Vagina (tissue), 2 donors: ENCODE data around the gene TFF1. TPM values are rescaled to one million over a fixed set of nuclear protein-coding genes. Genes with fewer than 3 reads are reported as not detected.
A peak's percentile ranks its signal among the peaks of the same experiment; 100 is the strongest.

Experiments used
- DNase-seq, 2 donors: peaks; one replicate each; pipeline ENCODE4 v3.0.0-alpha.2; 2017; ENCODE audit errors: extremely low spot score in 2 of 2
- H3K27ac ChIP-seq: fragments of 200-600 bp; sonication (generic); one replicate; pipeline ENCODE4 v1.5.1; 2019
- H3K27me3 ChIP-seq: fragments of 200-600 bp; sonication (generic); one replicate; pipeline ENCODE4 v1.5.1; 2019
- H3K36me3 ChIP-seq, 2 donors: fragments of 200-600 bp; sonication (generic); one replicate each; pipeline ENCODE4 v1.5.1; 2017 to 2019
- H3K4me1 ChIP-seq: fragments of 200-600 bp; sonication (generic); one replicate; pipeline ENCODE4 v1.5.1; 2019
- H3K4me3 ChIP-seq, 2 donors: fragments of 200-600 bp; sonication (generic); 1 replicate in 1 of 2; 2 replicates in 1 of 2; pipeline ENCODE4 v1.5.1; 2016 to 2019
- H3K9me3 ChIP-seq: fragments of 200-600 bp; sonication (generic); one replicate; pipeline ENCODE4 v1.5.1; 2019
- POLR2A ChIP-seq, 2 donors: fragments of 450-650 bp; IDR thresholded peaks; one replicate each; pipeline ENCODE4 v1.6.1; 2017; ENCODE audit warnings: antibody characterized with exemption in 2 of 2, mild to moderate bottlenecking in 2 of 2, moderate library complexity in 2 of 2
- POLR2AphosphoS5 ChIP-seq, 2 donors: sonication (generic); formaldehyde crosslinking; IDR thresholded peaks; one replicate each; pipeline ENCODE4 v1.9.0; 2017; ENCODE audit warnings: antibody characterized with exemption in 2 of 2, mild to moderate bottlenecking in 2 of 2, low read depth in 1 of 2; ENCODE audit not compliant: insufficient read depth in 1 of 2
- intact Hi-C: fragments of 100-400 bp; cut with DNase I; formaldehyde crosslinking; loops from one replicate; pipeline ENCODE4 v1.15.1; 2023
- total RNA-seq: library from RNA; depleted of rRNA; stranded (reverse); fragments of >200 nt; gene quantifications from one replicate; pipeline ENCODE4 v1.2.3, GENCODE V29; 2016
- TF ChIP-seq, protein P1 (sequence below), 3 experiments: fragments of 450-650 bp in 2 of 3; fragments of 200-600 bp in 1 of 3; sonication (generic) in 1 of 3; IDR thresholded peaks; one replicate each; pipeline ENCODE4 v1.5.1; 2017 to 2019; ENCODE audit warnings: antibody characterized with exemption in 3 of 3, mild to moderate bottlenecking in 2 of 3, moderate library complexity in 2 of 3

The TFF1 gene
- total RNA-seq, 1 donor from 2014 or later, result not detected

DNA sequence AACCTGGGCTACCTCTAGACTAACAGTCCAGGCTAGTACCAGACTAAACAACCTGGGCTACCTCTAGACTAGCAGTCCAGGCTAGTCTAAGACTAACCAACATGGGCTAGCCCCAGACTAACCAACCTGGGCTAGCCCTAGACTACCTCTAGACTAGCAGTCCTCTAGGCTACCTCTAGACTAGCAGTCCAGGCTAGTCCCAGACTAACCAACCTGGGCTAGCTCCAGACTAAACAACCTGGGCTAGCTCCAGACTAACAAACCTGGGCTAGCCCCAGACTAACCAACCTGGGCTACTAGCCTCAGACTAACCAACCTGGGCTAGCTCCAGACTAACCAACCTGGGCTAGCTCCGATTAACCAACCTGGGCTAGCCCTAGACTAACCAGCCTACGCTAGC is 17.6 kb downstream of the TFF1 start:
- TF ChIP-seq POLR2AphosphoS5 (IDR thresholded peaks at IDR 0.05; ENCODE audit: insufficient read depth in 1 of 2, low read depth in 1 of 2) (no peak), POLR2A (IDR thresholded peaks at IDR 0.05) (no peak)
- TF ChIP-seq, protein P1, sequence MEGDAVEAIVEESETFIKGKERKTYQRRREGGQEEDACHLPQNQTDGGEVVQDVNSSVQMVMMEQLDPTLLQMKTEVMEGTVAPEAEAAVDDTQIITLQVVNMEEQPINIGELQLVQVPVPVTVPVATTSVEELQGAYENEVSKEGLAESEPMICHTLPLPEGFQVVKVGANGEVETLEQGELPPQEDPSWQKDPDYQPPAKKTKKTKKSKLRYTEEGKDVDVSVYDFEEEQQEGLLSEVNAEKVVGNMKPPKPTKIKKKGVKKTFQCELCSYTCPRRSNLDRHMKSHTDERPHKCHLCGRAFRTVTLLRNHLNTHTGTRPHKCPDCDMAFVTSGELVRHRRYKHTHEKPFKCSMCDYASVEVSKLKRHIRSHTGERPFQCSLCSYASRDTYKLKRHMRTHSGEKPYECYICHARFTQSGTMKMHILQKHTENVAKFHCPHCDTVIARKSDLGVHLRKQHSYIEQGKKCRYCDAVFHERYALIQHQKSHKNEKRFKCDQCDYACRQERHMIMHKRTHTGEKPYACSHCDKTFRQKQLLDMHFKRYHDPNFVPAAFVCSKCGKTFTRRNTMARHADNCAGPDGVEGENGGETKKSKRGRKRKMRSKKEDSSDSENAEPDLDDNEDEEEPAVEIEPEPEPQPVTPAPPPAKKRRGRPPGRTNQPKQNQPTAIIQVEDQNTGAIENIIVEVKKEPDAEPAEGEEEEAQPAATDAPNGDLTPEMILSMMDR (IDR thresholded peaks at IDR 0.05), result no peak

DNA sequence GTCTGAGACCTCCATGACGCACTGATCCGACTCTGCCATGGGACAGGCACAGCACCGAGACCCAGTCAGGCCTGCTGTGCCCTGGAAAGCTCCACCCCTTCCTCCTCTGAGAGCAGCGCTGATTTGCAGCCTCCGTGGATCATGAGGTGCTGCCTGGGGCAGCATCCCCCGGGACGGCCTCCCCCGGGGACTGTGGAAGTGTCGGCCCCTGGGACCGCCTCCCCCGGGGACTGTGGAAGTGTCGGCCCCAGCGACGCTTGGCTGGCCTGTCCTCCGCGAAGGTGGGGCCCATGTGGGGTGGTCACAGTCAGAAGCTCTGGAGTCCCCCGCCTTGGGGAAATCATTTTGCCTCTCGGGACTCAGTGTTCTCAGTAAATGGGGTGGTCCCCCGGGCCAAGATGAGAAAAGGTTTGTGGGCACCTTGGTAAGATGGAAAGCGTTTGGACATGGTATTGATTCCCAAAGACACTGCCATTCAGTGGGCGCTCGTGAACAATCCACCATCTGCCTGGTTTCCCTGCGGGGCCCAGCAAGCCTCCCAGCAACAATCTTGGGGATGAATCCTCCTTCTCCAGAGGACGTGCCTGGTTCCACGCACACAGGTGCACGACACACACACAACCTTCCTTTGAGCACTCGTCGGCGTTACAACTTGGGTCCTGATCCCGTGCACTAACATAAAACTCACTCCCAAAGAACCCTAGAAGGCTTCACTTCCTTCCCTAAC is 18.6 kb downstream of the TFF1 start:
- no peaks in the 10 kb centered on the region for H3K27me3 ChIP-seq
- no peaks in the 10 kb centered on the region for H3K36me3 ChIP-seq
- H3K27ac ChIP-seq, result no peak overlapping the region
- DNase-seq, result peak in 1 of 2 donors; percentile 82
- no peak overlapping the region for H3K4me3 ChIP-seq
- no peaks in the 10 kb centered on the region for H3K9me3 ChIP-seq
- TF ChIP-seq, protein P1 (IDR thresholded peaks at IDR 0.05), result no peak
- no peak for TF ChIP-seq POLR2A (IDR thresholded peaks at IDR 0.05)
- no peak for TF ChIP-seq POLR2AphosphoS5 (IDR thresholded peaks at IDR 0.05; ENCODE audit: insufficient read depth in 1 of 2, low read depth in 1 of 2)
- no peaks in the 10 kb centered on the region for H3K4me1 ChIP-seq
- intact Hi-C loops, result no loop called here

More for the DNA sequence above, 17.6 kb downstream of the TFF1 start:
- DNase-seq, result no peak
- intact Hi-C loops, result no loop called here
- Histone ChIP-seq H3K4me1 (no peaks in the 10 kb centered on the region), H3K27ac (no peak overlapping the region), H3K36me3 (no peaks in the 10 kb centered on the region), H3K4me3 (no peak overlapping the region), H3K9me3 (no peaks in the 10 kb centered on the region), H3K27me3 (no peaks in the 10 kb centered on the region)

DNA sequence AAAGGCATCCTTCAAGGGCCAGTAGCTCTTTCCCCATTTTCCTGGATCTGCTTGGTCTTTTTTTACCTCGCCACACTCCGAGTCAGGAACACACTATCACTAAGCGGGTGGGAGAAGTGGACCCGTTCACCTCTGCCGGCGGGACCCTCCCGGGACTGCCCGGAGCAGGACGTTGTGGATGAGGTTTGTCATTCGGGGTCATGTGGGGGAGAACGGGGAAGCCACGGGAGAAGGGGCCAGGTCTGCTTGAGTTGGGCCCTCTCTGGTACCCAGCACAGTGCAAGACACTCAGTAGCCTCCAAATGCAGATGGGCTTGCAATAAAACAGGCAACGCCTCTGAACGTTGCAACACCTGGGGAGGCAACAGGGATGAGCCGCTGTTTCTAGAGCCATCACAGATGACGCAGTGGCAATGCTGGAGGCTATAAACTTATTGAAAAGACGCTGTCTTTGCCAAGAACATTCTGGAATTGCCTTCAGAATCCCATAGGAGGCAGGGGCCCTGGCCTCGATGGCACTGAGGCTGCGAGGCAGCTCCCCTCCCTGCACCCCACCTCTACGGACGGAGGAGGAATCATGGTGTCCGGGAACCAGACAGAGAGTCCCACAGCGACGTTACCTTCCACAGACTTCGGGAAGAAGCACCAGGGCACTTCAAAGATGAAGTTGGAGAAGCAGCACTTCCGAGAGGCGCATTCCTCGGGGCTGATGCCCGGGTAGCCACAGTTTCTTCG is 19.3 kb downstream of the TFF1 start:
- intact Hi-C loops, result no loop called here
- TF ChIP-seq, protein P1 (IDR thresholded peaks at IDR 0.05), result no peak
- TF ChIP-seq POLR2A (IDR thresholded peaks at IDR 0.05) (no peak), POLR2AphosphoS5 (IDR thresholded peaks at IDR 0.05; ENCODE audit: insufficient read depth in 1 of 2, low read depth in 1 of 2) (no peak)
- Histone ChIP-seq H3K27me3 (no peaks in the 10 kb centered on the region), H3K4me1 (no peaks in the 10 kb centered on the region), H3K9me3 (no peaks in the 10 kb centered on the region), H3K4me3 (no peak overlapping the region), H3K27ac (no peak overlapping the region), H3K36me3 (no peaks in the 10 kb centered on the region)
- peak in 1 of 2 donors; percentile 88 for DNase-seq

DNA sequence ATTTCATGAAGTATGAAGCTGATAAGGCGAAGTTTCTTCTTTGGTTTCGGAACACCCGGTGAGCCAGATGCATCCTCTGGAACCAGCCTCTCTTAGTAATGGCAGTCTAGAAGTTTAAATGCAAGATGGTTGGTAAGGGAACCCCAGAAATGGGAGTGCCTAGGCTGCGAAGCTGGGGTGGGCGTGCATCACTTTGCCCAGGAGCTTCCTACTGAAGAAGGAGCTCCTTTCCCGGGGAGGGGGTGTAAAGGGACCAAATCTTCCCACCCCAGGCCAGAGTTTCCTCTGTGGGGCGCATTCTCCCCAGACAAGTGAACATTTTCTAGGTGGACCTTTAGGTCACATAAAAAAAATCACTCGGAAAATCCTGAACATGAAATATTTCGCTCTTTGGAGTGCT is 19.9 kb downstream of the TFF1 start:
- Histone ChIP-seq H3K4me1 (no peaks in the 10 kb centered on the region), H3K4me3 (no peak overlapping the region), H3K9me3 (no peaks in the 10 kb centered on the region), H3K27me3 (no peaks in the 10 kb centered on the region), H3K36me3 (no peaks in the 10 kb centered on the region), H3K27ac (no peak overlapping the region)
- intact Hi-C loops, result no loop called here
- TF ChIP-seq, protein P1 (IDR thresholded peaks at IDR 0.05), result no peak
- TF ChIP-seq POLR2AphosphoS5 (IDR thresholded peaks at IDR 0.05; ENCODE audit: insufficient read depth in 1 of 2, low read depth in 1 of 2) (no peak), POLR2A (IDR thresholded peaks at IDR 0.05) (no peak)
- DNase-seq, result no peak

DNA sequence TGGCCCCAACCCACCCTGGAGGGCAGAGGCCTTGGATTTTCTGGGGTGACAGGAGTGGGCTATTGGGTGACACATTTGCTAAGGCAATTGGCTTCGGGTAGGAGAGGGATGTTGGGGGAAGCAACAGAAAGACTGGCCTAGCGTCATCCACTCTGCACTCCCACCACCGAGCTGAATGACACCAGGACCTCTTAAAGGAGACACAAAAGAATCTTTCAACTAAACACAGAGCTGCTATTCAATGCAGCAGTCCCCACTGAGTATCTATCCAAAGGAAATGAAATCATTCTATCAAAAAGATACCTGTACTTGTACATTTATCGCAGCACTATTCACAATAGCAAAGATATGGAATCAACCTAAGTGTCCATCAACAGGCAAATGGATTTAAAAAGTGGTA is 21.7 kb downstream of the TFF1 start:
- TF ChIP-seq, protein P1 (IDR thresholded peaks at IDR 0.05), result no peak
- TF ChIP-seq POLR2AphosphoS5 (IDR thresholded peaks at IDR 0.05; ENCODE audit: insufficient read depth in 1 of 2, low read depth in 1 of 2) (no peak), POLR2A (IDR thresholded peaks at IDR 0.05) (no peak)
- no peak overlapping the region for H3K4me3 ChIP-seq
- no peaks in the 10 kb centered on the region for H3K9me3 ChIP-seq
- intact Hi-C loops, result no loop called here
- H3K27me3 ChIP-seq, result no peaks in the 10 kb centered on the region
- no peak overlapping the region for H3K27ac ChIP-seq
- DNase-seq, result no peak
- no peaks in the 10 kb centered on the region for H3K36me3 ChIP-seq
- H3K4me1 ChIP-seq, result no peaks in the 10 kb centered on the region
